GM04504 (cell line): ENCODE results near the gene TNK2.
"Not testable (repeated sequence)": the region's sequence is repeated elsewhere in the genome, so short reads cannot be mapped to it uniquely, and the experiment has no call there.

Experiments
- DNase-seq: peaks from one replicate; pipeline ENCODE4 v3.0.0-alpha.2; 2012; ENCODE audit warnings: low read depth

The TNK2 gene

GRCh38 chr3:195821403-195822130 lies 86.8 kb downstream of the TNK2 start:
- DNase-seq, result no peak

DNA sequence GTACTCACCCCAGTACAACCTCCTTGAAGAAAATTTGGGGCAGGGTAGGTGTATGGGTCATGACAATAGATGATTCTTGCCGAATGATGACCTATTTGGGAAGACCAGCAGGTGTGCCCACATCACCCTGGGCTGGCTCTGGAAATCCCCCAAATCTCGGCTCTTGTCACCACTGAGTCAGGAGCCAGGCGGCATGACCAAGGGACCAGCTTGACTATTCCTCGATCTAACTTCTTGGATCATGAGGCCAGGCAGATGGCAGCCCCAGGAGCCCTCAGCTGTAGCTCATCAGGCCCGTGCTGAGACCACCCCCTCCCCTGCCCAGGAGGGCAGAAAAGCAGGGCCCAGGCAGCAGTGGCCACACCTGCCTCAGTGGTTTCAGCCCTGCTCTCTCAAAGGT lies 87.5 kb downstream of the TNK2 start:
- no peak for DNase-seq

- DNase-seq, result no peak
These were observed 88.2 kb downstream of the TNK2 start for GRCh38 chr3:195820186-195820585.

GRCh38 chr3:195818301-195818700 lies 90.0 kb downstream of the TNK2 start:
- no peak for DNase-seq

- DNase-seq, result no peak
These were observed 90.7 kb downstream of the TNK2 start for GRCh38 chr3:195817578-195818135.

- DNase-seq, result not testable (repeated sequence)
These were observed 92.0 kb downstream of the TNK2 start for GRCh38 chr3:195816276-195816913.

- DNase-seq, result no peak
These were observed 93.1 kb downstream of the TNK2 start for GRCh38 chr3:195815169-195815771.

DNA sequence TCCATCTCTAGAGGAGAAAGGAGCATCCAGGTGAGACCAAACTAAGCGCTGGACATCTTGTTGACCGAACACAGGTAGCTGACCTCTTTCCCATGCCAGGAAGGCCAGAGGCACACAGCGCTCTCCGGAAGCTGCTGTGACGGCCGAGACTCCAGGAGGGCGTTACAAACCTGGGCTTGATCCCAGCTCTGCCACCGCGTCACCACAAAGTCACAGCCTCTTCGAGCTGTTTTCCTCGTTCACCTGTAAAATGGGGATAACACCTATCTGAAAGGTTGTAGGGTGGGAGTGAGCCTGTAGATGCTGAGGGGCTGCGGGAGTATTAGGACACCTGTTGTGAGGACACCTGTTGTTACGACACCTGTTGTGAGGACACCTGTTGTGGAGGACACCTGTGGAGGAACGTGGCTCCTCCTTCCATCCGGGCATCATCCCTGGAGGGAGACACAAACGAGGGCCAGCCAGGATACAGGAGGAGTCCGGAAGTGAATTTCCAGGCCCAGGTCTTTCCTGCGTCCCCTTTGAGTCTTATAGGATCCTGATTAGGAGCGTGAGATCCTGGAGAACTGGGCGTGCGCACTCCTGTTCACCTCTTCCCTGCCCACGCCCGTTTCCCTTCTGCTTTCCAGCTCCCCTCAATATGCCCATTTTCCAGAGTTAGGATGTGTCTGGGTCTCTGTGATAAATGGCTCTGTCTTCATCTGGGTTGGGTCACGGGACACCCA lies 94.3 kb downstream of the TNK2 start:
- DNase-seq, result no peak
